IPS DF 19.7 (cell line): ENCODE measurements around the gene MCOLN1.

Source experiments
- DNase-seq: peaks from one replicate; pipeline ENCODE4 v3.0.0-alpha.2; 2013; ENCODE audit warnings: low read depth, low spot score

The MCOLN1 gene

GRCh38 chr19:7542556-7543348, 20.3 kb downstream of the MCOLN1 start:
- no peak for DNase-seq

- no peak for DNase-seq
Observed at GRCh38 chr19:7544626-7545025, 22.2 kb downstream of the MCOLN1 start.

DNA sequence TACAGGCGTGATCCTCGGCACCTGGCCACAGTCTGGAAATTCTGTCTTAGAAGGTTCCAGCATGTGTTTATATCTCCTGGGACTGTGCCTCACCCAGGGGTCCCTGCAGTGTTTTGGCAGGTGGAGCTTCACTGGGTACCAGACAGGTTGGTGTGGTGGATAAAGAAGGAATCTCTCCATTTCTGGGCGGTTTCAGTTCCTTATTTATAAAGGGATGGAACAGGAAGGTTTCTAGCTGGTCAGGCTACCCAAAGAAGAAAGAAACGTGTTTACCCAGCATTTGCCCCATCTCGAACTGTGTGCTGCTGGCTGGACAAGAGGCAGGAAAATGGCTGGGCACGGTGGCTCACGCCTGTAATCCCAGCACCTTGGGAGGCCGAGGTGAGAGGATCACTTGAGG, 22.9 kb downstream of the MCOLN1 start:
- no peak for DNase-seq

GRCh38 chr19:7545904-7546303, 23.5 kb downstream of the MCOLN1 start:
- DNase-seq, result no peak

GRCh38 chr19:7547159-7547558, 24.7 kb downstream of the MCOLN1 start:
- no peak for DNase-seq

GRCh38 chr19:7549429-7550148, 27.2 kb downstream of the MCOLN1 start:
- no peak for DNase-seq

DNA sequence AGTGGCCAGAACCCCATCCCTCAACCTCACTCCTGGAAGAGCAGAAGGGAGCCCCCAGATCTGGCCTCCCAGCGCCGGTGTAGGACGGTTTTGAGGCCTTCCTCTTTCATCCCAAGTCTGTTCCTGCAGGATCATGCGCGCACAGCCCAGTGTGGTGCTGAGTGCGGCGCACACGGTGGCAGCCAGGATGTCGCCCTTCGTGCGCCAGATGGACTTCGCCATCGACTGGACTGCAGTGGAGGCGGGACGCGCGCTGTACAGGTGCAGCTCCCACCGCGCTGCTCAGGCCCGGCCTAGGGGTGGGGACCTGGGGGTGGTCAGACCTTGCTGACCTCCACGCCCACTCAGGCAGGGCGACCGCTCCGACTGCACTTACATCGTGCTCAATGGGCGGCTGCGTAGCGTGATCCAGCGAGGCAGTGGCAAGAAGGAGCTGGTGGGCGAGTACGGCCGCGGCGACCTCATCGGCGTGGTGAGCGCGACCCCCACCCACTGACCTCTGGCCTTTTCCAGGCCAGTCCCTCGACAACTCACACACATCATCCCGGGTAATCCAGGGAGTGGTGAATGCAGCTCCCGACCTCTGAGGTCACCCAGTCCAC, 27.8 kb downstream of the MCOLN1 start:
- DNase-seq, result no peak

DNA sequence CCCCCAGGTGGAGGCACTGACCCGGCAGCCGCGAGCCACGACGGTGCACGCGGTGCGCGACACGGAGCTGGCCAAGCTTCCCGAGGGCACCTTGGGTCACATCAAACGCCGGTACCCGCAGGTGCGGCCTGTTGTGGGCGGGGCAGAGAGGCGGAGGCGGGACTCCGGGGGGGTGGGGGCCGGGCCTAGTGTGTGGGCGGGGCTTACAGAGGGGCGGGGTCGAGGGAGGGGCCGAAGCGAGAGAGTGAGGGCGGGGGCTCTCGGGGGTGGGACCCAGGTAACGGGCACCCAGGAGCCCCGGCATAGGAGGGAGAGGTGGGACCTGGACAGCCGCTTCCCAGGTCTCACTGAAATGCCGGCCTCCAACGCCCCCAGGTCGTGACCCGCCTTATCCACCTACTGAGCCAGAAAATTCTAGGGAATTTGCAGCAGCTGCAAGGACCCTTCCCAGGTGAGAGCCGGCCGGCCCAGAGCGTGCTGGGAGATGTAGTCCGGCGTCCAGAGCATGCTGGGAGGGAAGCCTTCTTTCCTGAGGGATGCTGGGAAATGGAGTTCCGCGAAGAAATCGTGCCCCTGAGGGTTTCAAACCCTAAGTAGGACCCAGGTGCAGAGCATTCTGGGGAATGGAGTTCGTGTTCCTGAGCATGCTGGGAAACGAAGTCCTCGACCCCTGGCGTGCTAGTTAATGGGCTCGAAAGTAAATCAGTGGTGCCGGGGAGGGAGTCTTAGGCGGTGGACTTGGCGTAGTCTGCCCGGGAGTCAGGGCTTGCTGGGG, 28.8 kb downstream of the MCOLN1 start:
- DNase-seq, result peak; percentile 98

- DNase-seq, result no peak
Observed at GRCh38 chr19:7552781-7553180, 30.4 kb downstream of the MCOLN1 start.

- DNase-seq, result no peak
Observed at GRCh38 chr19:7554565-7554964, 32.1 kb downstream of the MCOLN1 start.

DNA sequence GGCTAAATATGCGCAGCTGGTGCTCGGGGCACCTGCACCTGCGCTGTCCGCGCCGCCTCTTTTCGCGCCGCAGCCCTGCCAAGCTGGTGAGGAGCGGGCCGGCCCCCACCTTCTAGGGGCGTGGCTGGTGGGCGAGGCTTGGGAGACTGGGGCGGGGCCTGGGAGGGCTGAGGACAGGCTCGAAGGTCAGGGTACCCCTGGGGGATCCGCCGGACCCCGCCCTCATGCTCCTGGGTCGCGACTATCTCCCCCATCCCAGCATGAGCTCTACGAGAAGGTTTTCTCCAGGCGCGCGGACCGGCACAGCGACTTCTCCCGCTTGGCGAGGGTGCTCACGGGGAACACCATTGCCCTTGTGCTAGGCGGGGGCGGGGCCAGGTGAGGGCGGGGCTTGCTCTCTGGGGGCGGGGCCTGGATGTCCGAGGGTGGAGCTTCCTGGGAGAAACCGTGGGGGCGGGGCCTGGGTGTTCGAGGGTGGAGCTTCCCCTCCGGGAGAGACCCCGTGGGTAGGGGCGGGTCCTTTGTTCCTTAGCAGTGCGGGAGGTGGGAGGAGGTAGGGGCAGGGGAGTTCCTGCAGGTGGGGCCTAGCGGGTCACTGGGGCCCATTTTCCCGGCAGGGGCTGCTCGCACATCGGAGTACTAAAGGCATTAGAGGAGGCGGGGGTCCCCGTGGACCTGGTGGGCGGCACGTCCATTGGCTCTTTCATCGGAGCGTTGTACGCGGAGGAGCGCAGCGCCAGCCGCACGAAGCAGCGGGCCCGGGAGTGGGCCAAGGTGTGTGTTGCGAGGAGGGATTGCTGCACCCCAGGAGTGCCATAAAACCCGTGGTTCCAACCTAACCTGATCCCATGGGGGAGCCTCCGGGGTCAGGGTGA, 32.8 kb downstream of the MCOLN1 start:
- no peak for DNase-seq

GRCh38 chr19:7556696-7557315, 34.4 kb downstream of the MCOLN1 start:
- DNase-seq, result no peak

GRCh38 chr19:7558667-7559066, 36.2 kb downstream of the MCOLN1 start:
- no peak for DNase-seq

- DNase-seq, result no peak
Observed at GRCh38 chr19:7559102-7559501, 36.7 kb downstream of the MCOLN1 start.

GRCh38 chr19:7560255-7560654, 37.8 kb downstream of the MCOLN1 start:
- DNase-seq, result no peak

- no peak for DNase-seq
Observed at GRCh38 chr19:7561325-7561724, 38.9 kb downstream of the MCOLN1 start.

DNA sequence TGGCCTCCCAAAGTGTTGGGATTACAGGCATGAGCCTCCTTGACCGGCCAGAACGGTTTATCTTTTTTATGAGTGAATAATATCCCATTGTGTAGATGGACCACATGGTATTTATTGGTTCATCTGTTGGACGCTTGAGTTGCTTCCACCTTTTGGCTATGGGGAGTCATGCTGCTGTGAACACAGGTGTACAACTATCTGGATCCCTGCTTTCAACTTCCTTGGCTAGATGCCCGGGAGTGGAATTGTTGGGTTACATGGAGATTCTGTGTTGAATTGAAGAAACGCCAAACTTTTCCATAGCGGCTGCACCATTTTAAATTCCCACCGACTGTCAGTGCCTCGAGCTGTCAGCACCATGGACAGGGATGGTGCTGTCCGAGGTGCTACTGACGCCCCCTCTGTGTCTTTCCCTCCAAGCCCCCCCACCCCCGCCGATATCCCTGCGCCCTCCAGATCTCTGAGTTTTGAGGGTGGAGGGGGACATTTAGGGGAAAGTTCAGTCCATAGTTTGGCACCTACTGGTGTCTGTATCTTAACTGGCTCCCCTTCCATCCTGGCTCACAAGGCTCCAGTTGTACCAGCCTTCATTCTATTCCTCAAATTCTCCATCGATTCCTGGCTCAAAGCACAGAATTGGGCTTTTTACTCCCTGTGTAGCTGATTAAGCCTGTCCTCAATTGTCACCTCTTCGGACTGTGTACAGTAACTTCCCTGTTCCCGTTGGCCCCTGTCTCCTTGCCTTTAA, 40.4 kb downstream of the MCOLN1 start:
- DNase-seq, result no peak

- no peak for DNase-seq
Observed at GRCh38 chr19:7564866-7565265, 42.4 kb downstream of the MCOLN1 start.

DNA sequence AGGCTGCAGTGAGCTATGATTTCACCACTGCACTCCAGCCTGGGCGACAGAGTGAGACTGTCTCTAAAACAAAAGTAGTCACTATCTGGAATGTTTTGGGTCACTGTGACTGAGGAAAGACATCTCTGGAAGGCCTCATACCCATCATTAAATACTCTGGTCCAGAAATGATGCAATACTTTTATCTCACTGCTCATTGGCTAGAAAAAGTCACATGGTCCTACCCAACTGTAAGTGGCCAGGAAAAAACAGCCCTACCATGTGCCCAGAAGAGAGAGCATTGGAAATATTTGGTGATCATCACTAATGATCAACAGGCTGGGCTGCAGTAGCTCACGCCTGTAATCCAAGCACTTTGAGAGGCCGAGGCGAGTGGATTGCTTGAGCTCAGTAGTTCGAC, 42.9 kb downstream of the MCOLN1 start:
- DNase-seq, result no peak

- no peak for DNase-seq
Observed at GRCh38 chr19:7570761-7571160, 48.3 kb downstream of the MCOLN1 start.
